Stimulated activated CD4-positive, alpha-beta T cell treated with anti-CD3 and anti-CD28 coated beads, TNF-alpha, amount 100 ng/mL, for 48 hours (primary cell): Measurements from ENCODE around the gene FAM13B.
"Not testable (repeated sequence)": the region's sequence is repeated elsewhere in the genome, so short reads cannot be mapped to it uniquely, and the experiment has no call there.

Source experiments
- DNase-seq, 3 donors: peaks; one replicate each; pipeline ENCODE4 v3.0.0-alpha.2; 2020; ENCODE audit warnings: low read depth in 3 of 3

FAM13B gene

DNA sequence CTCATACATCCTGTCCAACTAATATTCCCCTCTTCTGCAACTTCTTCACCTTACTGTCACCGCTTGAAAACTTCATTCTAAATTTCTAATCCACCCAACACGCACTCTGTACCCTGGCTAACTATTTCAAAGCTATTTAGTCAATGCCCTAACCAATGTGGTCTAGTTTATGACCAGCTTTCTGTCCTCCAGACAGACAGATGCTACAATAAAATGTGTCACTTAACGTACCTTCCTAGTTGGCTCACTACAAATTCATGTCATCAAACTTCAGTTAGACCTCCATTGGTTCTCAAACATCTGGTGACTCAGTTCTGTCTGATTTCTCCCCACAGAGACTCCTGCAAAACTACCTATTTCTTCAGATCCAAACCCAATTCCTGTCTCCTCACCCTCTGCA is 57.7 kb downstream of the FAM13B start:
- no peak for DNase-seq

DNA sequence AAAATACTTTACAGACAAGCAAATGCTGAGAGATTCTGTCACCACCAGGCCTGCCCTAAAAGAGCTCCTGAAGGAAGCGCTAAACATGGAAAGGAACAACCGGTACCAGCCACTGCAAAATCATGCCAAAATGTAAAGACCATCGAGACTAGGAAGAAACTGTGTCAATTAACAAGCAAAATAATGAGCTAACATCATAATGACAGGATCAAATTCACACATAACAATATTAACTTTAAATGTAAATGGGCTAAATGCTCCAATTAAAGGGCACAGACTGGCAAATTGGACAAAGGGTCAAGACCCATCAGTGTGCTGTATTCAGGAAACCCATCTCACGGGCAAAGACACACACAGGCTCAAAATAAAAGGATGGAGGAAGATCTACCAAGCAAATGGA is 62.5 kb downstream of the FAM13B start:
- not testable (repeated sequence) for DNase-seq

DNA sequence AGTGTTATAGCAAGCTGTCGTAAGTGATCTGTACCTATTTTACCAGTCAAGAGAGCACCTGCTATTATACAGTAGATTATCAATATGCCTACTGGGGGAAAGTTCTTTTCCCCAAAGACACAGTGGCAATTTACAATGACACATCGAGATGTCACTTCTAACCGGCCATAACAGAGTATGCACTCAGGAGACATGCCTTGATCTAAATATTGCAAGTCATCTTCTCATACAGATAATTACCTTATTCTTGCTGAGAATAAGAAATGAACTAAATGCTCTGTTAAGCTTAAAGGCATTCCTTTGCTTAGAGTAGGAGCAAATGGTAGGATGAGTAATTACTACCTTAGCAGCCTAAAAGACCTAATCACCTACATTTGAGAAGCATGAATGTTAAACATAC is 72.1 kb downstream of the FAM13B start:
- DNase-seq = no peak

DNA sequence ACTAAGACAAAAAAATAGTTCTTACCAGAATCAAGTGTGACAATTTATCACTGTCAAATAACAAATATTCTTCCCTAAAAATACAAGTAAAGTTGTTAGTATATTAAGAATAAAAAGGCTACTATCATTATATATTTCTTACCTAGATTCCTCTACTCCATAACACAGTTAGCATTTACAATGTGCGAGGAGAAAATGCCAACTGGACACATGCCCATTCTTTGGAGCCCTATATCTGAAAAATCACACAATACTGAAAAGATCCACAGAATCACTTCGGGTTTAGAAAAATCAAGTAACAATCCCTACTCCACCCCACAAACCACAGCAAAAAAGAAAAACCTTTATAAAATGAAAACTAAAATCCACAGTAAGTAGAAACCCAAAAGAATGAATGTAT is 72.7 kb downstream of the FAM13B start:
- DNase-seq = no peak

DNA sequence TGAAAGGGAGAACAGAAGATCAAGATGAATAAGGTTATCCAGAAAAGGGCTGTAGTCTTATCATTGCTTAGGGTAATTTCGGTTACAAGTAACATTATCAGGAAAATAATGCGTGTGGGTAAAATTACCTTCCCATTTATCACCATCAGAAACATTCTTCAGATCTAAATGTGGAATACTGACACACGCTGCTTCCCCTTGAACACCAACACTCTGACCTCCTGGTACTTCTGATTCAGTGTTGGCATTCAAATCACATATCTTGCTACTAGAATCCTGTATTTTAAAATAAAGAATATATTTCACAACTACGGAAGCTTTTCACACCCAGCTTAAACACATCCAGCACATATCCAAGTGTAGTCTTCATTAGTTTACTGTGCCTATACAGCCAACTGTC is 73.4 kb downstream of the FAM13B start:
- DNase-seq = no peak

DNA sequence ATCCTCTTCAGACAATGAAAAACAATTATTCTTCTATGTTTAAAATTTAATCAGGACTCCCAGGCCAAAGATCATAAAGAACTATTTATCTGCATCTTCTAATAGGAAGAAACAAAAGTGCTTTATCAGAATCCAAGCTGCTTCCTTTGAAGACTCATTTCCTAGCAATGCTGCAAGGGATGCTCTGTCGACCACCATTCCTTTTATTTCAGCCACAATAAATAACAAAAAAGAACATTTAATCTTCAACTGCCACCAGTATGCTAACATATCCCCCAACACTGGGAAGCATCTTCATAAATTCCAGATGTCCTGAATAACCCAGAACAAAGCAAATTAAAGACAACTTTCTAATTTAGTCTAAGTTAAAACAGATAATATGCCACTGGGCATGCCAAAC is 74.9 kb downstream of the FAM13B start:
- DNase-seq = no peak

DNA sequence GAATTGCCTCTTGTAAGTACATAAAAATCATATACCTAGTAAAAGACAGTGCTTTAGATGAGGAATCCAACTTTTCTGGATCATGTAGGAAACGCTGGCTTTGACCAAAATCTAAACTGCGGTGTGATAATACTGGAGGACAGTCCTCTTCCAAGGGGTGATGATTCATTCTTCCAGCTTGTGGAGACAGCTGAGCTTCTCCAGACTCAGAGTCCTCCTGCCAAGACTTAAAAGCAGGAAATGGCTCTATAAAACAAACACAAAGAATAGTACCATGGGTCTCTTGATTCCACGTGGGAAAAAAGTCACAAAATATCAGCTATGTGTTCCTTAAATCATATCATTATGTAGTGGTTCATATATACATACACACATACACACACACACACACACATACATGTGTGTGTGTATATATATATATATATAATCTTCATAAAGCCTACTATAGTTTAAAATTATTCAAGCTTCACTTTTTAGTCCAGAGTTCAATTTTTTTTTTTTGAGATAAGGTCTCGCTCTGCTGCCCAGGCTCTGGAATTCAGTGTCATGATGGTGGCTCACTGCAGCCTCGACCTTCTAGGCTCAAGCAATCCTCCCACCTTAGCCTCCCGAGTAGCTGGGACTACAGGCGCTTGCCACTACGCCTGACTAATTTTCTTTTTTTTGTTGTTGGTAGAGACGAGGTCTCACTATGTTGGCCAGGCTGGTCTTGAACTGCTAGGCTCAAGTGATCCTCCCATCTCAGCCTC is 78.6 kb downstream of the FAM13B start:
- DNase-seq = no peak

DNA sequence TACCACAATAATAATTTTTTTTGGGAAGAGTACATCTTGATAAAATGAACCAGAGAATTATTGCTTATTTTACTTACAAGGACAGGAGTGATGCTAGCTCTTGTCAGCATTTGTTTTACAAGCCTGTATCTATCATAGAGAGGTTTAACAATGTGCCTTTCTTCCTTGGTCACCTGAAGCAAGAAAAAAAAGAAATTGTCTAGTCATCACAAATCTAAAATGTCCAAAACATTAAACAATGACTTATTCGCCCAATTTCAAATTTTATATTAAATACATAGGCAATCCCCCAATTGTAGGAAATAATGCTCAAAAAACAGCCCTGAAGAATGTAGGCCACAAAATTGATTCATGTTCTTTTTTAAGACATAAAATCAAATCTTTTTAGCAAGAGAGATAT is 87.1 kb downstream of the FAM13B start:
- DNase-seq = no peak

DNA sequence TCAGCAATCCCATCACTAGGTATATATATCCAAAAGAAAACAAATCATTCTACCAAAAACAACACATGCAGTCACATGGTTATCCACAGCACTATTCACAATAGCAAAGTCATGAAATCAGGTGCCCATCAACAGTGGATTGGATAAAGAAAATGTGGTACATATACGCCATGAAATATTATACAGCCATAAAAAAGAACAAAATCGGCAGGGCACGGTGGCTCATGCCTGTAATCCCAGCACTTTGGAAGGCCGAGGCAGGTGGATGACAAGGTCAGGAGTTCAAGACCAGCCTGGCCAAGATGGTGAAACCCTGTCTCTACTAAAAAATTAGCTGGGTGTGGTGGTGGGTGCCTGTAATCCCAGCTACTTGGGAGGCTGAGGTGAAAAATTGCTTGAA is 88.6 kb downstream of the FAM13B start:
- not testable (repeated sequence) for DNase-seq

DNA sequence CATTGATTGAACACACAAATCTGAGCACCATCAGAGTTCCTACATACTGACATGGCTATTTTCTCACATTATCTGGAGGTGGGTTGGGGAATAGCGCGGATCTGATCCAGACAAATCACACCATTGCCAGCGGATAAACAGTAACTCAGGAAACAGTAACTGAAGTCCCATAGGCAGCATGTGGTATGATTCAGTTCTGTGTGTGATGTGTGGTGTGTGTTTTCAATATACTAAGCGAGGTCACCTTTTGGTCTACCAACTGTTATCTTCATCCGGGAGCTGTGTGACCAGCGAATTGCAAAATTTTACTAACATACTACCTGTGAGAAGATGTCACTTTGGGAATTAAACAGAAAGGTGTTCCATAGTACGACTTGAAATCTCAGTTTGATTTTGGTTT is 93.5 kb downstream of the FAM13B start:
- no peak for DNase-seq

DNA sequence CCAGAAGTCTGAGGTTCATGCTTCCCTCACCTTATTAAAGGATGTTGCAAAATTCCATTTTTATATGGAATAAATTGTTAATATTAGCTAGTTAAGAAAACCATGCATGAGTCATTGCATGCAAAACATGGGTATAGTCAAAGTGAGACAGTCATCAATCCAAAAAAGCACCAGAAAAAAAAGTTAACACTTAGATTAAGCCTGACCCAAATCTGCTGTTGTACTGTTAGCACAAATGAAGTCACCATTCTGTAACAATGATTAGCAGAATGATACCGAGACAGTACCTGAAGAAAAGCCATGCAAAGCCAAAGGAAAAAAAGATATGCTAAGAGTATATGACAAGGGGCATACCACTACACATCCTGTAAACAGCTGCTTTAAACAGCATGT is 94.1 kb downstream of the FAM13B start:
- no peak for DNase-seq

DNA sequence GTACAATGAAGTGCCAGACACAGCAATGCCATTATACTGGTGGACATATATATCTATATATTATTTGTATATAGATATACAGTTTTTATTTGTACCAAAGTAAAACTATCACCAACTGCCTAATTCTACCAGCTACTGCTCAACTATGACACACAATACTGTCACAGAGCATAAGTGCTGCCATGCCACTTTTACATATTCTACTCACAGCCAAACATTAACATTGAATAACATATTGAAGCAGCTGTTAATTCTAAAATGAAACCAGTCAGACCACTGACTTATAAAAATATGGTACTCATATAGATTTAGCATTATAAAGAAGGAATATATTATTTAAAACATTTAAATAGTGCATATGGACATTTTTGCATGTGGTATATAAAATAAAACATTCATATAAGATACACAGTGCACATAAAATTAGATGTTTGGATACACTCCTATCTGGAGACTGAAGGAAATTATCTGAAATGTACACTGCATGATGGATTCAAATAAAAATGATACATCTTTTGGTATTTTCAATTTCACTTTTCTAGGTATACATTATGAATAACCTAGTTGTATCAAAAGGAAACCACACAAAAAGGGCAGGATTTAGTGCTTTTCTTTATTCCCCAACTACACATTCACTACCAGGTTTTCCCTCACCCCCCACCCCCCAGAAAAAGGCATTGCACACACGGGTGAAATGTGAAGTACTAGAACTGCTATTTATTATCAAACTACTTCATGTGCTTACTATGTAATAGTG is 94.7 kb downstream of the FAM13B start:
- no peak for DNase-seq

DNA sequence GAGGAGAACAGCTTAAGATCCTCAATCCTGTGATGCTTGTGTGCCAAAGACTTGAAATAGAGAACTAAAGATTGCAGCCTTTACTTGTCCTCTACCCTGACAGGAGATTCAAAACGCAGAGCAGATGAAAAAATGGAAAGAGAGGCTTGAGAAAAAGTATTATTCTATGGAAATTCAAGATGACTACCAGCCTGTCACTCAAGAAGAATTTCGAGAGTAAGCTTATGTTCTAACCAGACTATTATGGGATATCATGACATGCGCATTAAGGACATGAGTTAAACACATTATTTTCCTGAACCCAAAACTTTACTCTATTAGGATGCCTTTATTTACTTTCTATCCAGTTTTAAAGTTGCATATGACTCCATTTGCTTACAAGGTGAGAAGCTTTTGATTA is 97.2 kb downstream of the FAM13B start:
- no peak for DNase-seq

DNA sequence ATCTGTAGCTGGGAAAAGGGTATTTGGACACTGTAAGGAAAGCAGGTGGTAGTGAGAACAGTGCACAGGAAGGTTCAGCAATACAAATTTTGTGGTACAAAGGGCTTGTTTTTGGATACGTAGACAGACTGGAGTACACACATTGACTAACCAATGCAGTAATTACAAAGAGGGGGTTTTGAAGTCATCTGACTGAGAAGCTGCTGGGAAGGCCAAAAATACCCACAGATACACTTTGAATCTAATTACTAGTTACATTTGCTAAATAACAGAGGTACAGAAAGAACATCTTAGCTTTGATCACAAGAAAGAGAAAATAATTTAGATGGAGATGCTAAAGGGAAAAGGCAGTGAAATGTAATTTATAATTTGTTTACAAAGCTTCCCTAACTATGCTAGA is 97.7 kb downstream of the FAM13B start:
- DNase-seq = no peak

DNA sequence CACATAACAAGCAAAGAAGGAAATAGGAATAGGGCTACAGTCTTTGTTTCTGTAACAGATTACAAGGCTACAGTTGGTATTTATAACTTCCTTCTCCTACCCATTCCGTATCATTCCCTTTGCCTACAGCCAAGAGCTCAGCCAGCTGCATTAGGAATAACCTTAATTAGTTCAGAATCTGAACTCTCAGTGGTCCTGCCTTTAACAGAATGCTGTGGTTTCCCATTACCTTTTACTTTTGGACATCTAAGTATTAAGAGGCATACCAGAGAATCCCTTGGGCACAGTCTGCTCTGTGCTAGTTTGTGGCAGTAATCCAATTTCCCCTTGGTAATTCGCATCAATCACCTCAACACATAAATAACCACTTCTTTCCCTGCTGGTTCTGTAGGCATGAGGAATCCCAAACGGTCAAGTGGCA is 99.4 kb downstream of the FAM13B start:
- DNase-seq = no peak

DNA sequence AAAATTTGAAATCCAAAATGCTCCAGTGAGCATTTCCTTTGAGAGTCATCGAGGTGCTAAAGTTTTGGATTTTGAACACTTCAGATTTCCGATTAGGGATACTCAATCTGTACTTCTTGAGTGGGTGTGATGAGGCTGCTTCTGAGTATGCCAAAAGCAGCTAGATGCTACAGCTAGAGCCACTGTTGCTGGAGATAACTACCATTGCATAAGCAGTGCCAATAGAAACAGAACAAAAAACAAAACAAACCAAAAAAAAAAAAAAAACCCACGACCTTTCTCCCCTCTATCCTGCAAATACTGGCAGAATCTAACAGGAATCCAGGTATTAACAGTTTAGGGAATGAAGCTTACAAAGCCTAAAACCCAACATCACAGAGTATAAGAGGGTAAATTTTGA is 100.1 kb downstream of the FAM13B start:
- DNase-seq = no peak

DNA sequence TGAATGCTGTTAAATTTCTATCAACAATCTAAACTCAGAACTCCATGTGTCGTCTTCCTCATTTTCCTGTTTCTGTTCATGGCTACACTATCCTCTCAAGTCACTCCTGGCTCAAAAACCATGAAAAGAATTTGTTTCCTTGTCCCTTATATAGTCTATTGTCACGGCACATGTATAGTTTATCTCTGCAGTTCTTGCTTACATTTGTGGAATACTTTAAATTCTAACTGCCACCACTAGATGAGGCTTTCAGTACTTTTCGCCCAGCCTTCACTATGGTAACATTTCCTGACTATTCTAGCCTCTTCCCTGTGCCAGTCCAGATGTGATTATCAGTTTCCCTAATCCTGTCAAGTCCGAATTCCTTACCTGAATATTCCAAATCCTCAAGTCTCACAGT is 109.0 kb downstream of the FAM13B start:
- DNase-seq = no peak

DNA sequence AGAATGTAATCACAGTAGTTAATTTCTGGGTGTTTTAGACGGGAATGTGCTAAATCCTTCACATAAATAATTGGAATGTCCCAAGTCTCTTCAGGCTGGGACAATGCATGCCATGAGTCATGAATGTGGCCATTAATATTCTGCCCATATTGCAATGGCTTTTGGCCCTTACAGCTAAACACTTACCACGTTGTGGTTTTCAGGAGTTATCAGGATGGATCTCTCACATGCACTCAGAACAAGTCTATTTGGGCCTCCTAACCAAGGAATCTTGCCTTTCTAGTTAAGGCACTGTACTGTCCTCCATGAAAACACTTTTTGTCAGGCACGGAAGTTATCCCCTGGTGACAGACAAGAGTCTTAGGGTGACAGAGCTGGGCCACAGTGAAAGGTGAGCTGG is 110.9 kb downstream of the FAM13B start:
- no peak for DNase-seq

DNA sequence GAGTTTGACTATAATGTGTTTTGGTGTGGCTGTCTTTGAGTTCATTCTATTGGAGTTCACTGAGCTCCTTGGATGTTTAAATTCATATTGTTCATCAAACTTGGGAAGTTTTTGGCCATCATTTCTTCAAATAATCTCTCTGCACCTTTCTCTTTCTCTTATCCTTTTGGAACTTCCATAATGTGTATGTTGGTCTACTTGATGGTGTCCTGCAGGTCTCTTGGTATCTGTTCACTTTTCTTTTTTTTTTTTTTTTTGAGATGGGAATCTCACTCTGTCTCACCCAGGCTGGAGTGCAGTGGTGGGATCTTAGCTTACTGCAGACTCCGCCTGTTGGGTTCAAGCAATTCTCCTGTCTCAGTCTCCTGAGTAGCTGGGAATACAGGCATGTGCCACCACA is 116.0 kb downstream of the FAM13B start:
- no peak for DNase-seq

DNA sequence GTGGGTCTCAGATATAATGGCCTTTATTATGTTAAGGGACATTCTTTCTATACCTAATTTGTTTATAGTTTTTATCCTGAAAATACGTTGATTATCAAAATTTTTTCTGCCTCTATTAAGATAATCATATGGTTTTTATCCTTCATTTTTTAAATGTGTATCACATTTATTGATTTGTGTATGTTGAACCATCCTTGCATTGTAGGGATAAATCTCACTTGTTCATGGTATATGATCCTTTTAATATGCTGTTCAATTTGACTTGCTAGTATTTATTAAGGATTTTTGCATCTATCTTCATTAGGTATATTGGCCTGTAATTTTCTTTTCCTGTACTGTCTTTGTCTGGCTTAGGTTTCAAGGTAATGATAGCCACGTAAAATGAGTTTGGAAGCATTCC is 118.1 kb downstream of the FAM13B start:
- DNase-seq = no peak

DNA sequence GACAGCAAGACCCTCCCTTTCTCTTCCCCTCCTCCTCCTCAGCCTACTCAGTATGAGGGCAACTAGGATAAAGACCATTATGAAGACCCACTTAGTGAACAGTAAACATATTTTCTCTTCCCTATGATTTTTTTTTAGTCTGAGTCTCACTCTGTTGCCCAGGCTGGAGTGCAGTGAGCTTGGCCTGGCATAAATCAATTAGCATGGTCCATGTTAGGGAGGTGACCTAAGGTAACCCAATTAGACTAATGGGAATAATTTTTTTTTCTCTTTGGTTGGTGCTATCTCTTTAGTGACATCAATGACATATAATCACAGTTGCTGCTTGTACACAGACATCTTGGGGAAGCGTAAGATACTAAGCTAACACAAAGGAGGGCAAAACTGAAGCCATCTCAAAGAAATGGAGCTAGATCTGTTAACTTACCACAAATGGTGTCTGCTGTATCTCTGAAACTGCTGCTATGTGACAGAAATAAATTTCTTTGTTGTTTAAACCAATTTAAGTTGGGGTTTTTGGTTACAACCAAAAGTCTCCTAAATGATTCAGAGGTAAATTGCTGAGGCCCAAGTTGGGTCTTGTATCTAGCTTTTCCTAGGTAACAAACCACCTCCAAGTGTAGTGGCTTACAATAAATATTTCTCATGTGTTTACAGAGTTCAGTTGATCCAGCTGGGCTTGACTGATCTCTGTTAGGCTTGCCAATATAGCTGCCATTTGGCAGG is 130.3 kb downstream of the FAM13B start:
- DNase-seq = no peak

DNA sequence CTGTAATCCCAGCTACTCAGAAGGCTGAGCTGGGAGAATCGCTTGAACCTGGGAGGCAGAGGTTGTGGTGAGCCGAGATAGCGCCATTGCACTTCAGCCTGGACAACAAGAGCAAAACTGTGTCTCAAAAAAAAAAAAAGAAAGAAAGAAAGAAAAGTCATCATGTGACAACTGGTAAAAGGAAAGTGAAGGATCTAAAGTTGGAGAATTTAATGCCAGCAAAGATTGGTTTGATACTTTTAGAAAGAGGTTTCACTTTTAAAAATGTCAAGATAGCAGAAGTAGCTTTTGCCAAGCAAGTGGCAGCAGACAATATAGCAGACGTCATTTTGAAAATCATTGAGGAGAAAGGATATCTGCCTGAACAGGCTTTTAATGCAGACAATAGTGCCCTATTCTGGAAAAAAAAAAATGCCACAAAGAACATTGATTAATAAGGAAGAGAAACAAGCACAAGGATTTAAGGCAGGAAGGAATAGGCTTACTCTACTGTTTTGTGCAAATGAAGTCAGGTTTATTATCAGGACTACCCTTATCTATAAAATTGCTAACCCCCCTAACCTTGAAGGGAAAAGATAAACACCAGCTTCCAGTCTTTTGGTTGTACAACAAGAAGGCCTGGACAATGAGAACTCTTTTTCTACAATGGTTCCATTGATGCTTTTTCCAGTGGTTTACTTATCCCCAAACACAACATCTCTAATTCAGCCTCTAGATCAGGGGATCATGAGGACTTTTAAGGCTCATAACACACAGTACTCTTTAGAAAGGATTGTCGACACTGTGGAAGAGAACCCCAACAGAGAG is 131.7 kb downstream of the FAM13B start:
- no peak for DNase-seq
